GM23338 (cell line): Measurements from ENCODE around the gene STPG4.

Source experiments
- CREB1 ChIP-seq: fragments of 250-450 bp; sonication (Bioruptor Pico); IDR thresholded peaks from 2 replicates; pipeline ENCODE4 v1.5.0; 2020; ENCODE audit warnings: low read depth, mild to moderate bottlenecking, moderate library complexity
- CTCF ChIP-seq, 2 experiments: fragments of 200-600 bp in 1 of 2; sonication (generic) in 1 of 2; conservative IDR thresholded peaks; 2 replicates each; pipeline versions ENCODE4 v1.5.1 to v1.6.1; 2016 to 2017; ENCODE audit warnings: antibody characterized with exemption in 2 of 2, low read depth in 2 of 2, mild to moderate bottlenecking in 2 of 2, moderate library complexity in 1 of 2
- EZH2 ChIP-seq: fragments of 200-600 bp; sonication (generic); IDR thresholded peaks from one replicate; pipeline ENCODE4 v1.8.0; 2017; ENCODE audit warnings: antibody characterized with exemption, mild to moderate bottlenecking, low read depth; ENCODE audit not compliant: unreplicated experiment
- JUNB ChIP-seq: IDR thresholded peaks from one replicate; pipeline ENCODE4 v1.6.1; 2016; ENCODE audit warnings: antibody characterized with exemption; ENCODE audit not compliant: unreplicated experiment
- POLR2AphosphoS5 ChIP-seq: IDR thresholded peaks from 2 replicates; pipeline ENCODE4 v1.6.1; 2016; ENCODE audit warnings: antibody characterized with exemption, low read depth
- STAT1 ChIP-seq: IDR thresholded peaks from one replicate; pipeline ENCODE4 v1.6.1; 2016; ENCODE audit warnings: antibody characterized with exemption; ENCODE audit not compliant: unreplicated experiment
- ZNF114 ChIP-seq: fragments of 250-450 bp; sonication (Bioruptor Pico); IDR thresholded peaks from 2 replicates; pipeline ENCODE4 v1.5.0; 2020; ENCODE audit warnings: mild to moderate bottlenecking, moderate library complexity
- ZNF331 ChIP-seq: fragments of 250-450 bp; sonication (Bioruptor Pico); IDR thresholded peaks from 2 replicates; pipeline ENCODE4 v1.5.0; 2020; ENCODE audit warnings: low read depth, mild to moderate bottlenecking, moderate library complexity

- TF ChIP-seq CTCF (conservative IDR thresholded peaks at IDR 0.05; ENCODE audit: low read depth in 2 of 2) (no peak), EZH2 (no peak), ZNF331 (CRISPR knock-in tag) (no peak), POLR2AphosphoS5 (no peak), CREB1 (no peak), STAT1 (no peak), ZNF114 (no peak), JUNB (no peak)
Measured at GRCh38 chr2:47073641-47074040, 81.5 kb downstream of the STPG4 start.
